IPS DF 6.9 (cell line): ENCODE measurements around the gene TPH2.

Experiments
- DNase-seq: peaks from one replicate; pipeline ENCODE4 v3.0.0-alpha.2; 2013; ENCODE audit warnings: low read depth, low spot score
- H3K27ac ChIP-seq: one replicate; pipeline ENCODE4 v1.5.1; 2013; ENCODE audit warnings: low read length, control low read depth
- H3K27me3 ChIP-seq: 2 replicates; pipeline ENCODE4 v1.6.1; 2013; ENCODE audit warnings: mild to moderate bottlenecking, low read length; ENCODE audit not compliant: control insufficient read depth, insufficient read depth
- H3K36me3 ChIP-seq: 2 replicates; pipeline ENCODE4 v1.6.1; 2013; ENCODE audit warnings: low read length; ENCODE audit not compliant: control insufficient read depth, insufficient read depth
- H3K4me1 ChIP-seq: 2 replicates; pipeline ENCODE4 v1.6.1; 2013; ENCODE audit warnings: low read length; ENCODE audit not compliant: control insufficient read depth, insufficient read depth
- H3K4me3 ChIP-seq: 2 replicates; pipeline ENCODE4 v1.5.1; 2013; ENCODE audit warnings: mild to moderate bottlenecking, low read length
- H3K9me3 ChIP-seq: 2 replicates; pipeline ENCODE4 v1.6.1; 2013; ENCODE audit warnings: low read length, inconsistent platforms; ENCODE audit not compliant: control insufficient read depth, insufficient read depth
- WGBS: extraction: QIAGEN DNeasy Blood & Tissue Kit; methylation state at CpG from one replicate; pipeline ENCODE4 v1.1.7; 2013; ENCODE audit warnings: mixed read lengths, missing lambda C conversion rate; ENCODE audit not compliant: insufficient read length, insufficient coverage; 5-methylcytosine and 5-hydroxymethylcytosine counted together

TPH2 gene

DNA sequence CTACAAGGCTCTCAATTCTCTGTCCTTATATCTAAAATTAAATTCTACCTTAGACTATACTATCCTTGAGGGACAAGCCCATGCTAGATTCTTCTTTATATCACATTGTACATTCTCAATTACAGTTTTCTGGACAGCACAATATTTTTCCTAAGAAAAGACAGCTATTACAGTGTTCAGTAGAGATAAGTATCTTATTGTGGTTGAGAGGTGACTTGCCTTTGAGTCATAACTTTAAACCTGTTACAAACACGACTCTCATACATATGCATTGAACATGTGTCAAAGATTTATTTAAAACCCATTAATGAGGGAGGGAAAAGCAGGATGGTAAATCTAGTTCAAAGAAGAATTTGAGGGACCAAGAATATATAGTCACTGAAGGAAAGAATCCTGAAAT, 61.1 kb downstream of the TPH2 start:
- no peak overlapping the region for H3K4me3 ChIP-seq

DNA sequence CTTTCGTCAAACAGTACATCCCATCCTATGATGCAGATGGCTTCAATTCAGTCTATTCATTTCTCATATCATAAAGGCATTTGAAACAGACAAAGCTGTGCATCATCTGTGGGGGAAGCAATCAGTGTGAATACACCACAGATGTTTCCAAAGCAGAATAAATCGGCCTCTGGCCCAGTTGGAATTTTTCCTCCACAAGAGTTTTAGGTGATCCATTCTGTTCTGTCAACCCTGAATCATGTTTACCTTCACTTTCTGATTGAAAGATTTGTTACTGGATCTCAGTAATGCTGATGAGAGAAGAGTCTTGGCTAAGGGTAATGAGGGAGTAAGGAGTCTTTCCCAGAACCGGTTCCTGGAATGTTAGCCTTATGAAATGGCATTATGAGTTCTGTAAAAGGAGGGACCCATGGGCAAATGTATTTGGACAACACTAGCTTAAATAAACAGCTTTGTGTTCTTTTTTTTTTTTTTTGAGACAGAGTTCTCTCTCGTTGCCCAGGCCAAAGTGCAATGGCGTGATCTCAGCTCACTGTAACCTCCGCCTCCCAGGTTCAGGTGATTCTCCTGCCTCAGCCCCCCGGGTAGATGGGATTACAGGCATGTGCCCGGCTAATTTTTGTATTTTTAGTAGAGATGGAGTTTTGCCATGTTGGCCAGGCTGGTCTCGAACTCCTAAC, 62.5 kb downstream of the TPH2 start:
- Histone ChIP-seq H3K9me3 (no peaks in the 10 kb centered on the region), H3K36me3 (no peaks in the 10 kb centered on the region), H3K27me3 (no peaks in the 10 kb centered on the region), H3K4me1 (no peaks in the 10 kb centered on the region), H3K4me3 (no peak overlapping the region), H3K27ac (no peak overlapping the region)
- no CpG with 5 or more reads among the region's 9 CpGs for WGBS
- no peak for DNase-seq

More for the DNA sequence above, 61.1 kb downstream of the TPH2 start:
- no peak overlapping the region for H3K27ac ChIP-seq
- DNase-seq, result no peak
- no peaks in the 10 kb centered on the region for H3K4me1 ChIP-seq
- H3K36me3 ChIP-seq, result no peaks in the 10 kb centered on the region
- H3K9me3 ChIP-seq, result no peaks in the 10 kb centered on the region
- no peaks in the 10 kb centered on the region for H3K27me3 ChIP-seq
- no CpG with 5 or more reads among the region's 1 CpG for WGBS

DNA sequence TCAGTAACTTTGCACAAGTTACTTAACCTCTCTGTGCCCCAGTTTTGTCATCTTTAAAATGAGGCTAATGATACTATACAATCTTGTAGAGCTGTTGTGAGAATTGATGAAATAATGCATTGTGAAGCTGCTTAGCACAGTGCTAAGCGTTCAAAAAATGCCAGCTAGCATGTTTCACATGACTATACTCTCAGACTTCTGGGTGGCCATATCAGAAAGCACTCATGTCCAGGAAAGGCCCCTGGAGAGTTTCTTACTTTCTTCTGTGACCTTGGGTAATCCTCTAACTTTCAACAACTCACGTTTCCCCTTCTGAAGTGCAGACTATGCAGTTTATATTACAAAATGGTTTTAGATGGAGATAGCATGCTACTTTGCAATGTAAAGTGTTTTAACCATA, 68.1 kb downstream of the TPH2 start:
- no peak for DNase-seq
- Histone ChIP-seq H3K4me1 (no peaks in the 10 kb centered on the region), H3K36me3 (no peaks in the 10 kb centered on the region), H3K9me3 (no peaks in the 10 kb centered on the region), H3K27ac (no peak overlapping the region), H3K27me3 (no peaks in the 10 kb centered on the region), H3K4me3 (no peak overlapping the region)
- no CpG with 5 or more reads among the region's 2 CpGs for WGBS

DNA sequence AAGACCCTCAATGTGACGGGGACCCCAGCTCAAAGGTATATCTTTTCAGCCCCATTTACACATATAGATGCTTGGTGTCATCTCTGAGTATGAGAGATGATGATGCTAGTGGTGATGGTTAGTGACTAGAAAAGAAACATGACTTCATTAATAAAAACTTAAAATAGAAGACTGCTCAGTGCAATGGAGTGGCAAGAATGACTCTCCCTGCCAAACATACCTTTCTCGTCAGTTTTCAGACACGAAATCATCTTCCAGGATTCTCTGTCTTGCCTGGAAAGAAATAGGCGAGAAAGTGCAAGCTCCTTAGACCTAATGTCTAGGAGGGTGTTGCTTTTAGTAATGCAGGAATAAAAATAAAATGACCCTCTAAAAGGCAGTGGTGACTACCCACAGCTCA, 71.7 kb downstream of the TPH2 start:
- no peak overlapping the region for H3K27ac ChIP-seq
- DNase-seq, result no peak

DNA sequence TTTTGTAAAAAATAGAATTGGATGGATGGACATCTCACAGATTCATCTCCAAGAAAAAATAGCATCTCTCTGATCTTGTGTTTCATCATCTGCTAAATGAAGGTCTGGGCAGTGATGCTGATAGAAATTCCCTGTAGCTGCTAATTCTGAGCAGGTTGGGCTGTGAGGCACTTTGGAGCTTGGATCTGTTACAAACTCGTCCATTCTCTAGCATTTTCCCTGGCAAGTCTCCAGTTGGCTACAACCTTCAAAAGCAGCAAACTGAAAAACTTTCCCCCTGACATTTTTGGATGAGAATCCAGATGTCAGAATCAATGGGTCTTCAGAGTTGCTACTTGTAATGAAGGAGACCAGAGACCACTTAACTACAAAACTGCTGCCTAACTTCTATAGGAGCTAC, 72.7 kb downstream of the TPH2 start:
- Histone ChIP-seq H3K4me1 (no peaks in the 10 kb centered on the region), H3K27me3 (no peaks in the 10 kb centered on the region), H3K4me3 (no peak overlapping the region), H3K27ac (no peak overlapping the region), H3K9me3 (no peaks in the 10 kb centered on the region), H3K36me3 (no peaks in the 10 kb centered on the region)
- DNase-seq, result no peak
- no CpG with 5 or more reads among the region's 1 CpG for WGBS

More for the DNA sequence above, 71.7 kb downstream of the TPH2 start:
- no CpG with 5 or more reads among the region's 4 CpGs for WGBS
- Histone ChIP-seq H3K27me3 (no peaks in the 10 kb centered on the region), H3K9me3 (no peaks in the 10 kb centered on the region), H3K36me3 (no peaks in the 10 kb centered on the region), H3K4me1 (no peaks in the 10 kb centered on the region), H3K4me3 (no peak overlapping the region)

DNA sequence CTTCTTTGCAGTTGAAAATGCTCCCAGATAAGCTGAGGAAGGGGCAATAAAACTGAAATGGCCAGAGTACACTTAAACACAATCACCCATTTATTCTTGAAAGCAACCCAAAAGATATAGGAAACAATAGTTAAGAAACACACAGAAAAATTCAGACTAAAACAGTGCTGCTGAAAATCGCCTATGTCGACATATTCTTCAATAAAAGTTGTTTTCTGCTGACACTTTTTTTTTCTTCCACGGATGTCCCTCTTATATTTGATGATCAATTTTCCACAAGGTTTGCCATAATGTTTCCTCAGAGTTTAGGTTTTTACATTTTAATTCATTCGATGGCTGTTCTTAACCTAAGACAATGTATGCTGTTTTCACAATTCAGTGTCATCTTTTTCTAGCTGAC, 74.2 kb downstream of the TPH2 start:
- no peak for DNase-seq
- Histone ChIP-seq H3K27me3 (no peaks in the 10 kb centered on the region), H3K36me3 (no peaks in the 10 kb centered on the region), H3K4me3 (no peak overlapping the region), H3K27ac (no peak overlapping the region), H3K4me1 (no peaks in the 10 kb centered on the region), H3K9me3 (no peaks in the 10 kb centered on the region)
- no CpG with 5 or more reads among the region's 4 CpGs for WGBS

DNA sequence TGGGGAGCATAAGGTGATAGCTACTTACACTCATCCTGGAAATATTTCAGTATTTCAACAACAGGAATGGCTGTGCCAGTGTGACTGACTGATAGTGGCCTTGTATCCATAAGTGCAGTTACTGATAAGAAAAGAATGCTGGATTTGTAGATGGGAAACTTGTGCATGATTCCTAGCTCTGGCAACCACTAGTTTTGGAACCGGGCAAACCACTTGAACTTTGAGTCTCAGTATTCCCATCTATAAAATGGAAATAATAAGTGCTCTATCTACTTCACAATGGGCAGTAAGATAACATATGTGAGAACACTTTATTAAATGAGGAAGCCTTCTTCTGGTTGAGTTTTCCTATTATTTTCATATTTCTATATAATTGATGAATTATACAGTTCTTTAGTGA, 77.2 kb downstream of the TPH2 start:
- no peak overlapping the region for H3K4me3 ChIP-seq
- no CpG with 5 or more reads among the region's 1 CpG for WGBS
- DNase-seq, result no peak
- no peaks in the 10 kb centered on the region for H3K4me1 ChIP-seq
- no peaks in the 10 kb centered on the region for H3K27me3 ChIP-seq
- H3K27ac ChIP-seq, result no peak overlapping the region
- no peaks in the 10 kb centered on the region for H3K9me3 ChIP-seq
- no peaks in the 10 kb centered on the region for H3K36me3 ChIP-seq

DNA sequence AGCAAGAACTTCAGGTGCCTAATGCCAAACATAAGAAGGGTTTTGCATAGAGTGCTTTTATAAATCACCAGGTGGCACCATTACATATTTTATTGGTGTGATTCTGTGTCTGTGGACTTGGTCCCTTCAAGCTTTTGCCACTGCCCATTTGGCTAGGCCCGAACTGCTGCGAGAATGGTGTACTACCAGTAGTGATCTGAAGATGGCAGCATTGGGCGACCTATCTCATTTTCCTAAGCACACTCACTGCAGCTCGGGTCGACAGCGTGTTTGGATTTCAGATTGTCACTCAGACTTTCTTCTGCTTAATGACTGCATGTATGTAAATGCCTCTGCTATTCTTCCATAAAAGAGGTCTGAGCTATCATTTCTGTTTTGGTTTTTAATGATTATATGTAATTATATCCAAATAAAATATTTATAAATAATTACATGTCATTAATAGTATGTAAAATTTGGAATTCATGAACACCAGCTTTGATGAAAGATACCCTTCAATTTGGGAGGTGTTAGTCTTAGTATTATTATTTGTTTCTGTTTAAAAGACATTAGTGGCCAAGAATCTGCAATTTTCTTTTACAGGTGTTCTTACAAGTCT, 78.5 kb downstream of the TPH2 start:
- no peaks in the 10 kb centered on the region for H3K9me3 ChIP-seq
- H3K4me1 ChIP-seq, result no peaks in the 10 kb centered on the region

DNA sequence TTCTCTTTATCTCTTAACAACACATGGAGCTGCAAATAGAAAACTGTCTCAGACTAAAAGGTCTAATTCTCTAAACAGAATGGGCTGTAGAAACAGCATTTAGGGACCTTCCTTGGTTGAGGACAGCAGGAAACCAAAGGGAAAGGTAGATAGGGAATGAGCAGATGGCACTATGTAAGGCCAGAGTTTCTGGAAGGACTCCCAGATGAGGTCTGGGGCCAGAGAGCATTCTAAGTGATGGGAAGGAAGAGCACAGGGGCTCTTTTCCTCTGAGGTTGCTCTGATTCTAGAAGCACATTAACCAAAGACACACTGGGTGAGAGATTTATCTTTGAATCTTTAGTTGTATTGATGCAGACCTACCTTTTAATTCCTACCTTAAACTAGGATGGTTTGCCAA, 79.4 kb downstream of the TPH2 start:
- DNase-seq, result no peak
- Histone ChIP-seq H3K27ac (no peak overlapping the region), H3K9me3 (no peaks in the 10 kb centered on the region), H3K27me3 (no peaks in the 10 kb centered on the region), H3K36me3 (no peaks in the 10 kb centered on the region), H3K4me3 (no peak overlapping the region), H3K4me1 (no peaks in the 10 kb centered on the region)

More for the DNA sequence above, 78.5 kb downstream of the TPH2 start:
- peak; percentile 83 for DNase-seq
- Histone ChIP-seq H3K4me3 (no peak overlapping the region), H3K36me3 (no peaks in the 10 kb centered on the region), H3K27me3 (no peaks in the 10 kb centered on the region), H3K27ac (no peak overlapping the region)
- WGBS, result no CpG with 5 or more reads among the region's 6 CpGs

DNA sequence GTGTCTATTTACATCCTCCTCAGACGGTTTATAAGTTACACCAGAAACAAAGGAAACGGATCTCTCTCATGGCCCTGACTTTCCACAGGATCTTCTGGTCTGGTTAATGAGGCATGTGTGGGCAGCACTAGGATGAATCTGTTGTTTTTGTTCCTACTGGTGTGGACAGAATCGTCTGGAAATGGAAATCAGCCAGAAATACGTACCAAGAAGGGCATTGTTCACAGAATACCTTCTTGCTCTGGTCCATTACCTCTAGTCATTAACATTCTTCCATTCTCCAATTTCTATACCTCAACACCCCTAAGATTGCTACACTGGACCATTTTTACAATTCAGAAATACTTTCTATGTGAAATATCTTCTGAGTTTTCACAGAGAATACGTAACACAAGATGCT, 86.0 kb downstream of the TPH2 start:
- DNase-seq, result no peak
- no peaks in the 10 kb centered on the region for H3K36me3 ChIP-seq
- H3K4me1 ChIP-seq, result no peaks in the 10 kb centered on the region
- H3K9me3 ChIP-seq, result no peaks in the 10 kb centered on the region
- H3K27ac ChIP-seq, result no peak overlapping the region
- H3K27me3 ChIP-seq, result no peaks in the 10 kb centered on the region
- WGBS, result no CpG with 5 or more reads among the region's 5 CpGs
- no peak overlapping the region for H3K4me3 ChIP-seq

DNA sequence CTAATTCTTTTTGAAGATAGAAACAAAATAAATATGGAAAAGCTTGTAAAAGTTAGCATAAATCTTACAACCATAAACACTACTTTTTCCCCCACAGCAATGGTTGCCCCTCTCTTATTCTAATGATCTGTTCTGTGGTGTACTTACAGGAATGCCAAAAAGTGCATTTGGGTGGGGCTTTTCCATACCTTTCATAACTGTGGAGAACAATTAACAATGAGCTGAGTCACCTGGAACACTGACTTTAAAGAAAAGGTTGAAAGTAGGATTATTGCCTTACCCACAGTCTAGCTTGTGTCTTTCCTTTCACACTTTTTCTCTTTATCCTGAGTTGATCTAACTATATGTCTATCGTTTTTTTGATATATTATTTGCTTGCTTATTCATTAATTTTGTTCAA, 86.9 kb downstream of the TPH2 start:
- H3K36me3 ChIP-seq, result no peaks in the 10 kb centered on the region
- no peak for DNase-seq
- no peaks in the 10 kb centered on the region for H3K27me3 ChIP-seq
- H3K4me1 ChIP-seq, result no peaks in the 10 kb centered on the region
- no peak overlapping the region for H3K27ac ChIP-seq
- no peaks in the 10 kb centered on the region for H3K9me3 ChIP-seq
- H3K4me3 ChIP-seq, result no peak overlapping the region
- WGBS, result no CpG with 5 or more reads among the region's 1 CpG
